ENCODE results near the gene IQCH. TPM values are rescaled to one million over a fixed set of nuclear protein-coding genes. Genes with fewer than 3 reads are reported as not detected.

The IQCH gene
- total and polyA plus RNA-seq, 7 donors: 0.36 to 3.8 (median 1.4) TPM

DNA sequence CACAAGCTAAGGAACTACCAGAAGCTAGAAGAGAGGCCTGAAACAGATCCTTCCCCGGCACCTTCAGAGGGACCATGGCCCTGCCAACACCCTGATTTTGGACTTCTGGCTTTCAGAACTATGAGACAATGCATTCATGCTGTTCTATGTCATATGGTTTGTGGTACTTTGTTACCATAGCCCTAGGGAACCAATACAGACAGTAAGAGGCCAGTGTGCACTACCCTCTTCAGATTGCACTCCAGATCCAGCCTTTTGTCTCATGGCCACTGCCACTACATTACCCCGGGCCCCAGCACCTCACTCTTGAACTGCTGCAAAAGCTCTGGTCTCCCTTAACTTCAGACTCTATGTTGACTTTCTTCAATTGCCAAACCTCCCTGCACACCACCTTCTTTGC is 24.1 kb upstream of the IQCH start:
- Histone ChIP-seq H3K4me3 (no peak overlapping the region), H3K36me3 (peaks cover 0 to 54% (median 15%) of the 10 kb centered on the region in 4 donors), H3K4me1 (no peaks in the 10 kb centered on the region), H3K9me3 (no peaks in the 10 kb centered on the region), H3K27ac (no peak overlapping the region), H3K27me3 (no peaks in the 10 kb centered on the region)
- intact Hi-C loops (cut with DNase I): no loop called here
- no peak for TF ChIP-seq EP300 (IDR thresholded peaks at IDR 0.05)
- TF ChIP-seq POLR2A (IDR thresholded peaks at IDR 0.05): no peak
- no peak for TF ChIP-seq POLR2AphosphoS5 (IDR thresholded peaks at IDR 0.05)
- TF ChIP-seq, protein P1, sequence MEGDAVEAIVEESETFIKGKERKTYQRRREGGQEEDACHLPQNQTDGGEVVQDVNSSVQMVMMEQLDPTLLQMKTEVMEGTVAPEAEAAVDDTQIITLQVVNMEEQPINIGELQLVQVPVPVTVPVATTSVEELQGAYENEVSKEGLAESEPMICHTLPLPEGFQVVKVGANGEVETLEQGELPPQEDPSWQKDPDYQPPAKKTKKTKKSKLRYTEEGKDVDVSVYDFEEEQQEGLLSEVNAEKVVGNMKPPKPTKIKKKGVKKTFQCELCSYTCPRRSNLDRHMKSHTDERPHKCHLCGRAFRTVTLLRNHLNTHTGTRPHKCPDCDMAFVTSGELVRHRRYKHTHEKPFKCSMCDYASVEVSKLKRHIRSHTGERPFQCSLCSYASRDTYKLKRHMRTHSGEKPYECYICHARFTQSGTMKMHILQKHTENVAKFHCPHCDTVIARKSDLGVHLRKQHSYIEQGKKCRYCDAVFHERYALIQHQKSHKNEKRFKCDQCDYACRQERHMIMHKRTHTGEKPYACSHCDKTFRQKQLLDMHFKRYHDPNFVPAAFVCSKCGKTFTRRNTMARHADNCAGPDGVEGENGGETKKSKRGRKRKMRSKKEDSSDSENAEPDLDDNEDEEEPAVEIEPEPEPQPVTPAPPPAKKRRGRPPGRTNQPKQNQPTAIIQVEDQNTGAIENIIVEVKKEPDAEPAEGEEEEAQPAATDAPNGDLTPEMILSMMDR (IDR thresholded peaks at IDR 0.05): no peak
- WGBS, 2 donors: 97 to 99% methylated on average over 2 of the region's 2 CpGs
- no peak for DNase-seq

DNA sequence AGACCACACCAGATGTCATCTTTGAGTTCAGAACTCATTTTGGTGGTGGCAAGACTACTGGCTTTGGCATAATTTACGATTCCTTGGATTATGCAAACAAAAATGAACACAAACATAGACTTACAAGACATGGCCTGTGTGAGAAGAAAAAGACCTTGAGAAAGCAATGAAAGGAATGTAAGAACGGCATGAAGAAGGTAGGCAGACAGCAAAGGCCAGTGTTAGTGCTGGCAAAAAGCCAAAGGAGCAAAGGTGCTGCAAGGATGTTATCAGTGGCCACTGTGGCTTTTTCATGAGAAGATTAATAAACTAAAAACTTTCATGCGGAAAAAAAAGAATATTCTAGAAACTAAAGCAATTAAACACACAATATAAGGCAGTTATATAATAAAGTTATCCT is 22.0 kb upstream of the IQCH start:
- TF ChIP-seq EP300 (IDR thresholded peaks at IDR 0.05) (no peak), POLR2A (IDR thresholded peaks at IDR 0.05) (no peak), POLR2AphosphoS5 (IDR thresholded peaks at IDR 0.05) (no peak)
- TF ChIP-seq, protein P1 (IDR thresholded peaks at IDR 0.05): no peak
- intact Hi-C loops (cut with DNase I): no loop called here
- no peaks in the 10 kb centered on the region for H3K4me1 ChIP-seq
- no peaks in the 10 kb centered on the region for H3K27me3 ChIP-seq
- H3K4me3 ChIP-seq: no peak overlapping the region
- no peak overlapping the region for H3K27ac ChIP-seq
- peaks cover 0 to 55% (median 15%) of the 10 kb centered on the region in 4 donors for H3K36me3 ChIP-seq
- no peak for DNase-seq
- H3K9me3 ChIP-seq: no peaks in the 10 kb centered on the region
- 61 to 86% methylated on average over 3 of the region's 3 CpGs for WGBS, 2 donors

DNA sequence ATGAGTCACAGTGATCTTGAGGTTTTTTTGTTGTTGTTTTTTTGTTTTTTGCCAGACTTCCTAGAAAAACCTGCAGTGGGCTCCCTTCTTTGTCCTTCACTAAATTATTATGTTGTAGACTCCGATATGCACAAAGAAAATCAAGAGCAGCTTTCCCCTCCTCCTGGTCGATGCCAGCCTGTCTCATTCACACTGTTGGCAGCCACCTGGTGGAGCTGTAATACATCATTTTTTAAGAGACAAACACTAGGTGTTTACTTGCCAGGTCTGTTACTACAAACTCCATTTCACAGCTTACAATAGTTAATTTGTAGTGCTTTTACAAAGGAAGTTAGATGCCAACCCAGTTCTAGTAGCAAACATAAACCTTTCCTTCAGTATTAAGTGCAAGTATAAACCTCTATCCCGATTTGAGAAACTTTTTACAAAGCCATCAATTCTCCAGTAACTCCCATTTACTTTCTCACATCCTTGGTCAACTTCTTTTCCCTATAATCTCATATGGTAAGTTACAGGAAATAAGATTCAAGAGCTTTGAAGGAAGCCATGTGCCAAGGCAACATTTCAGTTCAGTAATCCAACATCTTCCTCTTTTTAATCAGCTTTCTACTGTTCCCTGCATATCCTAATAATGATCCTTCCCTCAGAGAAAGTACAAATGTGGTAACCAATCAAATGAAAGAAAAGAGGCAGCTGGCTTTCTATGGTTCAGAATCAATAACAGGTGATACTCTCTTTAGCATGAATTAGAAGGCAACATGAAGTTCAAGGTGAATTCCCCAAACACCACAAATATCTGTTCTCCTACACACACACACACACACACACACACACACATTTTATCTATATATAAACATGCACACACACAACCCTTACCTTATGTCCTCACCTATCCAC is 14.1 kb upstream of the IQCH start:
- TF ChIP-seq POLR2AphosphoS5 (IDR thresholded peaks at IDR 0.05): no peak
- TF ChIP-seq, protein P1 (IDR thresholded peaks at IDR 0.05): peak in 1 of 4 experiments; percentile 33
- no peak overlapping the region for H3K27ac ChIP-seq
- H3K4me1 ChIP-seq: peaks cover 0 to 20% (median 10%) of the 10 kb centered on the region in 4 donors
- no peaks in the 10 kb centered on the region for H3K27me3 ChIP-seq
- intact Hi-C loops (cut with DNase I): no loop called here
- no peak for DNase-seq
- no peaks in the 10 kb centered on the region for H3K9me3 ChIP-seq
- H3K36me3 ChIP-seq: peaks cover 0 to 2% (median 0%) of the 10 kb centered on the region in 4 donors
- WGBS, 2 donors: 26 to 56% methylated on average over 3 of the region's 3 CpGs
- H3K4me3 ChIP-seq: no peak overlapping the region

- DNase-seq: no peak
- Histone ChIP-seq H3K4me1 (peaks cover 0 to 20% (median 10%) of the 10 kb centered on the region in 4 donors), H3K27ac (no peak overlapping the region), H3K36me3 (peaks cover 0 to 8% (median 0%) of the 10 kb centered on the region in 4 donors), H3K4me3 (no peak overlapping the region), H3K27me3 (no peaks in the 10 kb centered on the region), H3K9me3 (no peaks in the 10 kb centered on the region)
- WGBS, 2 donors: 79 to 86% methylated on average over 4 of the region's 4 CpGs
- TF ChIP-seq POLR2AphosphoS5 (IDR thresholded peaks at IDR 0.05): no peak
- TF ChIP-seq, protein P1 (IDR thresholded peaks at IDR 0.05): no peak
- intact Hi-C loops (cut with DNase I): no loop called here
These were observed 13.3 kb upstream of the IQCH start for GRCh38 chr15:67241132-67241855.

Measured in sigmoid colon (tissue), 7 donors.